ENCODE results near the gene RSRP1. TPM values are rescaled to one million over a fixed set of nuclear protein-coding genes. Genes with fewer than 3 reads are reported as not detected.
A peak's percentile ranks its signal among the peaks of the same experiment; 100 is the strongest.

The RSRP1 gene
- total RNA-seq, 1 donor from 2014 or later: 48.6 TPM

DNA sequence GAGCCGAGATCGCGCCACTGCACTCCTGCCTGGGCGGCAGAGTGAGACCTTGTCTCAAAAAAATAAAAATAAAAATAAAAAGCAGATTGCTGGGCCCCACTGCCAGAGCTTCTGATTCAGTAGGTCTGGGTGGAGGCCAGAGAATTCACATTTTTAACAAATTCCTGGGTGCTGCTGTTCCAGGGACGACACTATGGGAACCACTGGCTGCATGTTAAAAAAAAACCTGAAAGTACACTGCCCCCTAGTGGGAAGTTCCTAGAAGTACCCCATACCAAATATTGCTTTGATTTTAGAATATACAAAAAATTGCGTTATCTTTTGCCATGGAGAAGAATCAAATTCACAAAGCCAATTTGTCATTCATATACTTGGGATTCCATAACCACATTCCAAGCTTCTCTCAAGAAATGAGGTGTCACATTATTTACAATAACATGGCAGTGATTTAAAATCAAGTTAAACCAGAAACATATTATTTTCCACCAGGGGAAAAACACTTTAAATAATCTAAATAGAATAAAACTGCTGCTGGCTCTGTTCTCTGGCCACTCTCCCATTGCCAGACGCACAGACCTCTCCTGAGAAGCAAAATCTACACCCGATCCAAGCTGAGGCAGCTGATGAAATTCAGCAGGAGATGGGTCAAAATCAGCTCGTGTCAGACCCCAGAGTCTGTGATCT is 42.3 kb downstream of the RSRP1 start:
- H3K4me3 ChIP-seq (ENCODE audit: low read depth, low read length): no peak overlapping the region
- H3K36me3 ChIP-seq (ENCODE audit: control insufficient read depth, insufficient read depth, low read length): no peaks in the 10 kb centered on the region
- TF ChIP-seq, protein P1, sequence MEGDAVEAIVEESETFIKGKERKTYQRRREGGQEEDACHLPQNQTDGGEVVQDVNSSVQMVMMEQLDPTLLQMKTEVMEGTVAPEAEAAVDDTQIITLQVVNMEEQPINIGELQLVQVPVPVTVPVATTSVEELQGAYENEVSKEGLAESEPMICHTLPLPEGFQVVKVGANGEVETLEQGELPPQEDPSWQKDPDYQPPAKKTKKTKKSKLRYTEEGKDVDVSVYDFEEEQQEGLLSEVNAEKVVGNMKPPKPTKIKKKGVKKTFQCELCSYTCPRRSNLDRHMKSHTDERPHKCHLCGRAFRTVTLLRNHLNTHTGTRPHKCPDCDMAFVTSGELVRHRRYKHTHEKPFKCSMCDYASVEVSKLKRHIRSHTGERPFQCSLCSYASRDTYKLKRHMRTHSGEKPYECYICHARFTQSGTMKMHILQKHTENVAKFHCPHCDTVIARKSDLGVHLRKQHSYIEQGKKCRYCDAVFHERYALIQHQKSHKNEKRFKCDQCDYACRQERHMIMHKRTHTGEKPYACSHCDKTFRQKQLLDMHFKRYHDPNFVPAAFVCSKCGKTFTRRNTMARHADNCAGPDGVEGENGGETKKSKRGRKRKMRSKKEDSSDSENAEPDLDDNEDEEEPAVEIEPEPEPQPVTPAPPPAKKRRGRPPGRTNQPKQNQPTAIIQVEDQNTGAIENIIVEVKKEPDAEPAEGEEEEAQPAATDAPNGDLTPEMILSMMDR (IDR thresholded peaks at IDR 0.05; ENCODE audit: insufficient read depth, low read length, poor library complexity, severe bottlenecking): peak; percentile 66
- H3K27me3 ChIP-seq (ENCODE audit: control insufficient read depth, insufficient read depth, low read length): peaks cover 27% of the 10 kb centered on the region
- DNase-seq (ENCODE audit: low read depth): no peak

DNA sequence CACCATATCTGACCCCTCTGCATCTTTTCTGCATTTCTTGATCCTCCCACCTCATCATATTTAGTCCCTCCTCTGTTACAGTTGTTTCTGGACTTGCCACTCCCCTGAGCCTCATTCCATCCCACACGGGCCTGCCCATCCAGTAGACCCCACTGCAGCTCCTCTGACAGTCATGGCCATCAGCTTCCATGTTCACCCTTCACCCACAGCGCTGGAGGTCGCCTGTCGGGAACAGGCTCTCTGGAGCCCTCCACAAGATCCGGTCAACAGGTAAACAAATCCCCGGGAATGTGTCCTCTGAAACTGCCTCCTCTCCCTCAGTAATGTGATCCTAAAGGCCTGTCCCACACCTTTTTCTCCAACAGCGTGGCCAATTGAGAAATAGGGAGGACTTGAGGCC is 46.2 kb downstream of the RSRP1 start:
- H3K4me3 ChIP-seq (ENCODE audit: low read depth, low read length): no peak overlapping the region
- TF ChIP-seq, protein P1 (IDR thresholded peaks at IDR 0.05; ENCODE audit: insufficient read depth, low read length, poor library complexity, severe bottlenecking): no peak
- H3K27me3 ChIP-seq (ENCODE audit: control insufficient read depth, insufficient read depth, low read length): peaks cover 35% of the 10 kb centered on the region
- DNase-seq (ENCODE audit: low read depth): no peak
- H3K36me3 ChIP-seq (ENCODE audit: control insufficient read depth, insufficient read depth, low read length): no peaks in the 10 kb centered on the region

DNA sequence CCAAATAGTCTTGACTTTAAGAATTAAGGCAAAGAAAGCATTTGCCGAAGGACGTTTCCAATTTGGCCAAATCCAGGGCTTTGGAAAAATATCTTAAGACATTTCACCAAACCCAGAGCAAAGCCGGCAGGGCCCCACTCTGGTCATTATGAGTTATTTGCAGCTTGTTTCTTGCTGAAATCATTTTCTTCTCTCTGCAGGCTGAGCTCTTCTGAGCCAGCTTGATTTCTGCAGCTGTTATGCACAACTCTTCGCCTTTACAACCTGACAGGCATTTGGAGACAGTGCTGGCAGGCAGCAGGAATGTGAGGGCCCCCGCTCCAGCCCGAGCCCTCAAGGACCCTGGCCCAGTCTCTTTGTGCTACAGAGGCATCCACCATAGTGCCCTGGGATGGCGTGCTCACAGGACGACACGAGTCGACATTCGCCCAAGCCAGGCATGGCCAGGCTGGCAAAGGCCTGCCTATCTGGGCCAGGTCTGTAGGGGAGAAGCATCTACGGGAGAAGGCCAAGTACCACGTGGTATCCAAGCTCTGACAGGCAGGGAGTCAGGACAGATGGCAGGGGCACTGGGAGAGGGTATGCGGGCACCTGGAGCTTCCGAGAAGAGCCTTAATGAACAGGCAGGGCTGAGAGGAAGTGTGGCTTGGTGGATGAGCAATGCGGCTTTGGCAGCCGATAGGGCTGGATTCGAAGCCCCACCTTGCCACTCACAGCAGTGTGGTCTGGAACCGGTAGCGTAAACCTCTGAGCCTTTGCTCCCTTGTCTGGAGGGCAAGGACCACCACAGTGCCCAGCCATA is 47.2 kb downstream of the RSRP1 start:
- Histone ChIP-seq H3K36me3 (ENCODE audit: control insufficient read depth, insufficient read depth, low read length) (no peaks in the 10 kb centered on the region), H3K27me3 (ENCODE audit: control insufficient read depth, insufficient read depth, low read length) (peaks cover 37% of the 10 kb centered on the region)

DNA sequence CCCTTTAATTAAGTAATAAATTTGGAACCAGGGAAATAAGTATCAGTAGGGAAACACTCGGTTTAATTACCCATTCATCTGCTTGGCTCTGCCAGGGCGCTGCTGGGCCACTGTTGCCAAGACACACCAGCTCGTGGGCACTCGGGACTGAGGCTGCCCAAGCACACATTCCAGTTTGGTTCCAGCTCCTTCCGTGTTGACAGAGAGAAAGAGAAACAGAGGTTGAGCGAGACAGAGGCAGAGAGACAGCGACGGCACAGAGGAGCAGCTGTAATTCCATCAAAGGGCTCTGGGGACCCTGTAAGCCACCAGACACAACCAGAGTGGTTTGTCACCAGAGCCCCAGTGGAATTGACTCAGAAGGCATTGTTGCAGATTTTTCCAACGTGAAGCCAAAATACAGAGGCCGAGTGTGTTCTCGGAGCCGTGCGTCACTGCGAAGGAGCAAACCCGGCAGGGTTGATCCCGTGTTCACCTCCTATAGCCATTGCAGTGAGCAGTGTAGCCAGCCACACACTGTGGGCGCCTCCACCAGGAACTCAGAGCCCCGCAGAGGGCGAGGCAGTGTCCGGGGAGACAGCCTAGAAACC is 48.5 kb downstream of the RSRP1 start:
- TF ChIP-seq, protein P1 (IDR thresholded peaks at IDR 0.05; ENCODE audit: insufficient read depth, low read length, poor library complexity, severe bottlenecking): no peak
- peaks cover 41% of the 10 kb centered on the region for H3K27me3 ChIP-seq (ENCODE audit: control insufficient read depth, insufficient read depth, low read length)
- DNase-seq (ENCODE audit: low read depth): no peak
- no peaks in the 10 kb centered on the region for H3K36me3 ChIP-seq (ENCODE audit: control insufficient read depth, insufficient read depth, low read length)
- H3K4me3 ChIP-seq (ENCODE audit: low read depth, low read length): no peak overlapping the region

More for the DNA sequence above, 47.2 kb downstream of the RSRP1 start:
- no peak overlapping the region for H3K4me3 ChIP-seq (ENCODE audit: low read depth, low read length)
- TF ChIP-seq, protein P1 (IDR thresholded peaks at IDR 0.05; ENCODE audit: insufficient read depth, low read length, poor library complexity, severe bottlenecking): no peak
- DNase-seq (ENCODE audit: low read depth): no peak

DNA sequence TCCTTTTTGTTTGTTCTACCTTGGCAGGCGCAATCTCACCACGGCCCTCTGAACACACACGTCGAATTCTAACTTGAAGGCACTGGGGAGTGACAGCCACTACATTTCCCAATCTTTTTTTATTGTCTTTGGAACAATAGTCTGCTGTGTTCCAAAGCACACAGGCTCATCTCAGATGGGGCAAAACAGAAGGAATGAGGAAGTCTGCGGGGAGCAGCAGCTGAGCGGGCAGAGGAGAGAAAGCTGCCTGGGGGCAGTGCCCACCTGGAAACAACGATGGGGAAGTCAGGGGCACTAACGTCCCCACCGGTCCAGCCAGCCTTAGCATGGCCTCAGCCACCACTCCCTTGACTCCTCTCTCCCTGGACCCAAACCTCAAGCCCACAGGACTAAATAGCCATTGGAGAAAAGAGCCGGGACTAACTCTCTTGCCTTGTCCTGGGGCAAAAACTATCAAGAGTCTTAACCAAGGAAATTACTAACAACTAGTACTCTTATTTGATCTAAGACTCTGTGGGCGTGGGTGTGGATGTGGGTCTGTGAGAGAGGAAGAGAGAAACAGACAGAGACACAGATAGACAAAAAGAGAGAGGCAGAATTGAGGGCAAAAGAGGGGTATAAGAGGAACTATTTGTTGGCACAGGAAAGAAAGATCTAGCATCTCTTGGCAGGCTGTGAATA is 49.1 kb downstream of the RSRP1 start:
- Histone ChIP-seq H3K36me3 (ENCODE audit: control insufficient read depth, insufficient read depth, low read length) (no peaks in the 10 kb centered on the region), H3K27me3 (ENCODE audit: control insufficient read depth, insufficient read depth, low read length) (peaks cover 43% of the 10 kb centered on the region), H3K4me3 (ENCODE audit: low read depth, low read length) (no peak overlapping the region)
- peak; percentile 16 for DNase-seq (ENCODE audit: low read depth)
- TF ChIP-seq, protein P1 (IDR thresholded peaks at IDR 0.05; ENCODE audit: insufficient read depth, low read length, poor library complexity, severe bottlenecking): no peak
